Lower leg skin (tissue), 3 donors: ENCODE measurements around the gene TUFT1.

Source experiments
- CTCF ChIP-seq, 3 donors: fragments of 450-650 bp; IDR thresholded peaks; one replicate each; pipeline ENCODE4 v1.5.1; 2016; ENCODE audit warnings: antibody characterized with exemption in 3 of 3, mild to moderate bottlenecking in 3 of 3, moderate library complexity in 2 of 3
- POLR2A ChIP-seq, 2 donors: fragments of 450-650 bp; IDR thresholded peaks; one replicate each; pipeline ENCODE4 v1.6.1; 2016 to 2017; ENCODE audit warnings: antibody characterized with exemption in 2 of 2, mild to moderate bottlenecking in 1 of 2, moderate library complexity in 1 of 2

GRCh38 chr1:151611832-151612500, 71.9 kb downstream of the TUFT1 start, which contains the start of gene SNX27:
- no peak for TF ChIP-seq CTCF (IDR thresholded peaks at IDR 0.05)
- no peak for TF ChIP-seq POLR2A (IDR thresholded peaks at IDR 0.05)
